ENCODE data around the gene CUL4A.

- TF ChIP-seq POLR2A (IDR thresholded peaks at IDR 0.05; ENCODE audit: low read length) (no peak), GATA1 (IDR thresholded peaks at IDR 0.05; ENCODE audit: low read depth, low read length) (no peak)
Measured at GRCh38 chr13:113170511-113170910, 38.9 kb upstream of the CUL4A start.

Data from erythroblast (primary cell).